ENCODE results near the gene RAMP1. TPM values are rescaled to one million over a fixed set of nuclear protein-coding genes. Genes with fewer than 3 reads are reported as not detected.

RAMP1 gene
- total and polyA plus RNA-seq, 2 experiments from 2014 or later, result 134 to 329 TPM

DNA sequence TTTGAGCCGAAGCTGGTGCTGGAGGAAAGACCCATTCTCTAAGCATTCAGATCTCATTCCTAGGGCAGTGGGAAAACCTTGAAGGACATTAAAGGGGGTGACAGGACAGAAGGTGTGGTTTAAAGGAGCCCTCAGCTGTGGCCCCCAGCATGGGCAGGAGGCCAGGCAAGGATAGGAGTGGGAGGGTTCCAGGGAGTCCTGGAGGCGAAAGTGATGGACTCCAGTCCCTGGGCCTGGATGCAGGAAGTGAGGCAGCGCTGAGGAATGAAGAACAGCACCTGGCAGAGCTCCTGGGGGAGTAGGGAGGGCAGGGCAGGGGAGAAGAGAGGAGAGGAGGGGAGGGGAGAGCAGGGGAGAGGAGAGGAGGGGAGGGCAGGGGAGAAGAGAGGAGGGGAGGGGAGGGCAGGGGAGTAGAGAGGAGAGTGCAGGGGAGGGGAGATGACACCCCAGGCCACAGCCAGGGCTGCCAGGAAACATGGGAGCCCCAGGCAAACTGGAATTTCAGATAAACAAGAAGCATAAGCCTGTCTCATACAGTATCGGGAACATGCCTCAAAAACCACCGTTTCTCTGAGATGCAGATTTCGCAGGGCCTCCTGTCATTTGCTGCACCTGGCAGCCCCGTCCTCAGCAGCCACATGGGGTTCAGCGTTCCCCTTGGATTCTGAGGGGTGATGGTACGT lies 5.7 kb downstream of the RAMP1 start:
- no peaks in the 10 kb centered on the region for H4K20me1 ChIP-seq (ENCODE audit: insufficient read depth, poor library complexity, severe bottlenecking)
- H3K36me3 ChIP-seq (replicated peaks; ENCODE audit: insufficient read depth, low read depth), result no peaks in the 10 kb centered on the region
- no peaks in the 10 kb centered on the region for H3K27me3 ChIP-seq
- no peaks in the 10 kb centered on the region for H3K9me2 ChIP-seq (replicated peaks; ENCODE audit: insufficient read depth)
- peak overlapping the region; percentile 45 for H3K4me2 ChIP-seq
- H2AFZ ChIP-seq, result no peak overlapping the region
- no peak overlapping the region for H3K4me3 ChIP-seq
- peak overlapping the region; percentile 84 for H3K27ac ChIP-seq
- peaks cover 42% of the 10 kb centered on the region for H3K4me1 ChIP-seq (ENCODE audit: insufficient read depth)
- DNase-seq (ENCODE audit: low spot score), result peak; percentile 64
- peaks cover 66% of the 10 kb centered on the region for H3K79me2 ChIP-seq
- WGBS (ENCODE audit: low lambda C conversion rate, missing lambda C conversion rate), result 57% methylated on average over 9 of the region's 9 CpGs
- no peaks in the 10 kb centered on the region for H3K9me3 ChIP-seq (ENCODE audit: low read depth)
- TF ChIP-seq EZH2 (IDR thresholded peaks at IDR 0.05; ENCODE audit: borderline replicate concordance) (no peak), EZH2phosphoT487 (IDR thresholded peaks at IDR 0.05; ENCODE audit: low read depth, severe bottlenecking, unreplicated experiment) (no peak)
- TF ChIP-seq, protein P1, sequence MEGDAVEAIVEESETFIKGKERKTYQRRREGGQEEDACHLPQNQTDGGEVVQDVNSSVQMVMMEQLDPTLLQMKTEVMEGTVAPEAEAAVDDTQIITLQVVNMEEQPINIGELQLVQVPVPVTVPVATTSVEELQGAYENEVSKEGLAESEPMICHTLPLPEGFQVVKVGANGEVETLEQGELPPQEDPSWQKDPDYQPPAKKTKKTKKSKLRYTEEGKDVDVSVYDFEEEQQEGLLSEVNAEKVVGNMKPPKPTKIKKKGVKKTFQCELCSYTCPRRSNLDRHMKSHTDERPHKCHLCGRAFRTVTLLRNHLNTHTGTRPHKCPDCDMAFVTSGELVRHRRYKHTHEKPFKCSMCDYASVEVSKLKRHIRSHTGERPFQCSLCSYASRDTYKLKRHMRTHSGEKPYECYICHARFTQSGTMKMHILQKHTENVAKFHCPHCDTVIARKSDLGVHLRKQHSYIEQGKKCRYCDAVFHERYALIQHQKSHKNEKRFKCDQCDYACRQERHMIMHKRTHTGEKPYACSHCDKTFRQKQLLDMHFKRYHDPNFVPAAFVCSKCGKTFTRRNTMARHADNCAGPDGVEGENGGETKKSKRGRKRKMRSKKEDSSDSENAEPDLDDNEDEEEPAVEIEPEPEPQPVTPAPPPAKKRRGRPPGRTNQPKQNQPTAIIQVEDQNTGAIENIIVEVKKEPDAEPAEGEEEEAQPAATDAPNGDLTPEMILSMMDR (IDR thresholded peaks at IDR 0.05; ENCODE audit: poor library complexity), result no peak

- Histone ChIP-seq H3K9me2 (replicated peaks; ENCODE audit: insufficient read depth) (no peaks in the 10 kb centered on the region), H3K36me3 (replicated peaks; ENCODE audit: insufficient read depth, low read depth) (no peaks in the 10 kb centered on the region), H3K4me1 (ENCODE audit: insufficient read depth) (peaks cover 42% of the 10 kb centered on the region), H3K4me2 (peak overlapping the region; percentile 45), H3K9me3 (ENCODE audit: low read depth) (no peaks in the 10 kb centered on the region), H2AFZ (no peak overlapping the region), H3K79me2 (peaks cover 72% of the 10 kb centered on the region), H3K27me3 (no peaks in the 10 kb centered on the region), H4K20me1 (ENCODE audit: insufficient read depth, poor library complexity, severe bottlenecking) (no peaks in the 10 kb centered on the region), H3K4me3 (no peak overlapping the region), H3K27ac (peak overlapping the region; percentile 84)
- WGBS (ENCODE audit: low lambda C conversion rate, missing lambda C conversion rate), result 78% methylated on average over 7 of the region's 7 CpGs
- no peak for DNase-seq (ENCODE audit: low spot score)
- TF ChIP-seq EZH2 (IDR thresholded peaks at IDR 0.05; ENCODE audit: borderline replicate concordance), result no peak
- no peak for TF ChIP-seq EZH2phosphoT487 (IDR thresholded peaks at IDR 0.05; ENCODE audit: low read depth, severe bottlenecking, unreplicated experiment)
- TF ChIP-seq, protein P1 (IDR thresholded peaks at IDR 0.05; ENCODE audit: poor library complexity), result no peak
These were observed 6.2 kb downstream of the RAMP1 start for GRCh38 chr2:237865623-237866041.

GRCh38 chr2:237866101-237866621 lies 6.7 kb downstream of the RAMP1 start:
- Histone ChIP-seq H3K79me2 (peaks cover 77% of the 10 kb centered on the region), H3K27ac (peak overlapping the region; percentile 84), H3K9me3 (ENCODE audit: low read depth) (no peaks in the 10 kb centered on the region), H4K20me1 (ENCODE audit: insufficient read depth, poor library complexity, severe bottlenecking) (no peaks in the 10 kb centered on the region), H3K27me3 (no peaks in the 10 kb centered on the region), H3K36me3 (replicated peaks; ENCODE audit: insufficient read depth, low read depth) (no peaks in the 10 kb centered on the region), H2AFZ (no peak overlapping the region), H3K4me1 (ENCODE audit: insufficient read depth) (peaks cover 42% of the 10 kb centered on the region), H3K4me3 (no peak overlapping the region), H3K4me2 (peak overlapping the region; percentile 45), H3K9me2 (replicated peaks; ENCODE audit: insufficient read depth) (no peaks in the 10 kb centered on the region)
- DNase-seq (ENCODE audit: low spot score), result peak; percentile 40
- whole genome bisulfite sequencing (ENCODE audit: low lambda C conversion rate, missing lambda C conversion rate), result 48% methylated on average over 13 of the region's 13 CpGs
- TF ChIP-seq EZH2phosphoT487 (IDR thresholded peaks at IDR 0.05; ENCODE audit: low read depth, severe bottlenecking, unreplicated experiment) (no peak), EZH2 (IDR thresholded peaks at IDR 0.05; ENCODE audit: borderline replicate concordance) (no peak)
- TF ChIP-seq, protein P1 (IDR thresholded peaks at IDR 0.05; ENCODE audit: poor library complexity), result no peak

Measured in hepatocyte (in vitro differentiated cells).